HCT116 (cell line): Measurements from ENCODE around the gene MTSS2. TPM values are rescaled to one million over a fixed set of nuclear protein-coding genes. Genes with fewer than 3 reads are reported as not detected.

Experiments
- ATAC-seq: fragments of 200-7000 bp; cut with Tn5 transposase; 2 replicates; pipeline ENCODE4 v1.9.1; 2020; ENCODE audit warnings: mild to moderate bottlenecking, moderate library complexity
- BruUV-seq: library from RNA; stranded (reverse); fragments of 400-500 nt; replicated peaks from 2 replicates; lab custom pipeline; 2021; lab: Mats Ljungman, UMichigan
- CTCF ChIA-PET: fragments of 300-600 bp; sonication (Branson Sonifier 250); formaldehyde crosslinking; loops from one replicate; lab custom pipeline; 2021; ENCODE audit warnings: antibody characterized with exemption; lab: Charles Lee
- POLR2A ChIA-PET: fragments of 300-600, 350-600 bp; sonication (Branson Sonifier 250); formaldehyde crosslinking; loops from one replicate; lab custom pipeline; 2021; ENCODE audit warnings: antibody characterized with exemption; lab: Charles Lee
- RAD21 ChIA-PET, 2 experiments: fragments of 300-600 bp; sonication (Branson Sonifier 250); formaldehyde crosslinking; loops; one replicate each; lab custom pipeline; 2023; ENCODE audit warnings: low total read pairs in 2 of 2; ENCODE audit not compliant: uncharacterized antibody in 2 of 2, unreplicated experiment in 2 of 2, low non-redundant PET in 1 of 2; lab: Charles Lee
- DNase-seq: peaks from one replicate; pipeline ENCODE4 v3.0.0-alpha.2; 2010; ENCODE audit warnings: low read depth, low spot score
- H2AFZ ChIP-seq: fragments of 200-600 bp; shearing (Covaris generic), sonication (generic); 2 replicates; pipeline ENCODE4 v1.6.1; 2017; ENCODE audit warnings: low read depth, mixed run types, mixed read lengths, antibody characterized with exemption, low read length; ENCODE audit not compliant: poor library complexity, severe bottlenecking
- H3K27ac ChIP-seq: 2 replicates; pipeline ENCODE4 v1.5.1; 2012; ENCODE audit warnings: low read depth, low read length
- H3K27me3 ChIP-seq: fragments of 200-600 bp; sonication (generic); 2 replicates; pipeline ENCODE4 v1.6.1; 2016; ENCODE audit warnings: mixed run types, low read length, mixed read lengths; ENCODE audit not compliant: insufficient read depth
- H3K36me3 ChIP-seq, 2 experiments: fragments of 200-500 bp in 1 of 2; fragments of 200-600 bp in 1 of 2; sonication (Bioruptor generic) in 1 of 2; sonication (generic) in 1 of 2; 2 replicates each; pipeline versions ENCODE4 v1.5.1 to v1.6.1; 2014 to 2016; ENCODE audit warnings: low read length in 2 of 2, inconsistent platforms in 1 of 2, mixed read lengths in 1 of 2, mixed run types in 1 of 2; ENCODE audit not compliant: insufficient read depth in 2 of 2, control insufficient read depth in 1 of 2
- H3K4me1 ChIP-seq, 2 experiments: fragments of 200-600 bp in 1 of 2; sonication (generic) in 1 of 2; 2 replicates each; pipeline versions ENCODE4 v1.5.1 to v1.6.1; 2012 to 2017; ENCODE audit warnings: low read length in 2 of 2, inconsistent platforms in 1 of 2, mild to moderate bottlenecking in 1 of 2, mixed read lengths in 1 of 2, mixed run types in 1 of 2, moderate library complexity in 1 of 2; ENCODE audit not compliant: insufficient read depth in 2 of 2, control insufficient read depth in 1 of 2
- H3K4me2 ChIP-seq: fragments of 200-600 bp; sonication (generic); 2 replicates; pipeline ENCODE4 v1.6.1; 2017; ENCODE audit warnings: mixed run types, low read length, mixed read lengths
- H3K4me3 ChIP-seq, 2 experiments: fragments of 200-600 bp in 1 of 2; sonication (generic) in 1 of 2; replicated peaks in 1 of 2; 2 replicates each; pipeline ENCODE4 v1.5.1; 2011 to 2016; ENCODE audit warnings: low read length in 2 of 2, control low read depth in 1 of 2, low read depth in 1 of 2, mild to moderate bottlenecking in 1 of 2, mixed read lengths in 1 of 2, mixed run types in 1 of 2
- H3K79me2 ChIP-seq: fragments of 200-600 bp; sonication (generic); 2 replicates; pipeline ENCODE4 v1.6.1; 2017; ENCODE audit warnings: mild to moderate bottlenecking, mixed run types, low read length, moderate library complexity, mixed read lengths; ENCODE audit not compliant: insufficient read depth
- H3K9ac ChIP-seq: fragments of 200-600 bp; sonication (generic); 2 replicates; pipeline ENCODE4 v1.6.1; 2016; ENCODE audit warnings: low read length, mixed read lengths
- H3K9me2 ChIP-seq: fragments of 200-600 bp; sonication (generic), shearing (Covaris generic); 2 replicates; pipeline ENCODE4 v1.6.1; 2017; ENCODE audit warnings: mixed run types, mild to moderate bottlenecking, moderate library complexity; ENCODE audit not compliant: insufficient read depth
- H3K9me3 ChIP-seq, 2 experiments: fragments of 200-500 bp in 1 of 2; fragments of 200-600 bp in 1 of 2; sonication (Bioruptor generic) in 1 of 2; sonication (generic) in 1 of 2; 2 replicates each; pipeline ENCODE4 v1.6.1; 2014 to 2017; ENCODE audit warnings: low read length in 2 of 2, mixed read lengths in 2 of 2, inconsistent platforms in 1 of 2, low read depth in 1 of 2, mild to moderate bottlenecking in 1 of 2, mixed run types in 1 of 2, moderate library complexity in 1 of 2; ENCODE audit not compliant: control insufficient read depth in 1 of 2, insufficient read depth in 1 of 2
- H4K20me1 ChIP-seq: fragments of 200-600 bp; sonication (generic), shearing (Covaris generic); 2 replicates; pipeline ENCODE4 v1.6.1; 2017; ENCODE audit warnings: mixed run types, mild to moderate bottlenecking, moderate library complexity; ENCODE audit not compliant: insufficient read depth
- CBX3 ChIP-seq: IDR thresholded peaks from 2 replicates; pipeline ENCODE4 v1.6.1; 2012; ENCODE audit warnings: low read depth
- CEBPB ChIP-seq: IDR thresholded peaks from 2 replicates; pipeline ENCODE4 v1.6.1; 2012; ENCODE audit warnings: low read depth
- EGR1 ChIP-seq: IDR thresholded peaks from 2 replicates; pipeline ENCODE4 v1.6.1; 2012; ENCODE audit warnings: low read depth
- ELF1 ChIP-seq: IDR thresholded peaks from 2 replicates; pipeline ENCODE4 v1.6.1; 2012; ENCODE audit warnings: low read depth, borderline replicate concordance
- EZH2 ChIP-seq: fragments of 200-600 bp; sonication (generic); IDR thresholded peaks from 2 replicates; pipeline ENCODE4 v1.6.1; 2017; ENCODE audit warnings: antibody characterized with exemption, mixed run types
- EZH2phosphoT487 ChIP-seq: fragments of 200-600 bp; IDR thresholded peaks from 2 replicates; pipeline ENCODE4 v1.6.1; 2018; ENCODE audit warnings: antibody characterized with exemption, borderline replicate concordance
- FOSL1 ChIP-seq: IDR thresholded peaks from 2 replicates; pipeline ENCODE4 v1.6.1; 2012; ENCODE audit warnings: low read depth
- JUND ChIP-seq: IDR thresholded peaks from 2 replicates; pipeline ENCODE4 v1.6.1; 2012
- POLR2A ChIP-seq: IDR thresholded peaks from 2 replicates; pipeline ENCODE4 v1.7.0; 2011; ENCODE audit warnings: borderline replicate concordance; ENCODE audit not compliant: insufficient read depth, insufficient read length; ENCODE audit errors: extremely low read depth
- POLR2AphosphoS5 ChIP-seq: IDR thresholded peaks from 2 replicates; pipeline ENCODE4 v1.6.1; 2011; ENCODE audit warnings: mild to moderate bottlenecking, low read depth, low read length, moderate library complexity
- RAD21 ChIP-seq: IDR thresholded peaks from 2 replicates; pipeline ENCODE4 v1.6.1; 2012; ENCODE audit warnings: low read depth, mild to moderate bottlenecking
- SP1 ChIP-seq: IDR thresholded peaks from 2 replicates; pipeline ENCODE4 v1.6.1; 2012; ENCODE audit warnings: low read depth
- SRF ChIP-seq: IDR thresholded peaks from 2 replicates; pipeline ENCODE4 v1.6.1; 2012; ENCODE audit warnings: low read depth
- TCF7L2 ChIP-seq: IDR thresholded peaks from 2 replicates; pipeline ENCODE4 v1.7.0; 2011; ENCODE audit warnings: borderline replicate concordance, inconsistent platforms; ENCODE audit not compliant: insufficient read depth, insufficient read length; ENCODE audit errors: extremely low read depth
- ZBTB33 ChIP-seq: IDR thresholded peaks from 2 replicates; pipeline ENCODE4 v1.6.1; 2011; ENCODE audit warnings: mild to moderate bottlenecking, low read length, moderate library complexity; ENCODE audit not compliant: insufficient replicate concordance; ENCODE audit errors: extremely low read depth
- ZFX ChIP-seq: fragments of 450-650 bp; IDR thresholded peaks from 2 replicates; pipeline ENCODE4 v1.6.1; 2017
- ZNF274 ChIP-seq: fragments of 200-500 bp; sonication (Bioruptor generic); IDR thresholded peaks from 2 replicates; pipeline ENCODE4 v1.6.1; 2014; ENCODE audit warnings: mild to moderate bottlenecking, low read depth, low read length, inconsistent platforms
- intact Hi-C: fragments of 100-400 bp; cut with micrococcal nuclease; formaldehyde crosslinking; loops from 2 replicates; pipeline ENCODE4 v1.10.0; 2022
- total RNA-seq: library from RNA; stranded (reverse); gene quantifications from one replicate; pipeline ENCODE4 v1.2.1, GENCODE V29; 2021; ENCODE audit not compliant: unreplicated experiment
- TF ChIP-seq, protein P1 (sequence below): IDR thresholded peaks from 2 replicates; pipeline ENCODE4 v1.6.1; 2012; ENCODE audit warnings: low read depth

Gene MTSS2
- total RNA-seq, 1 experiment from 2014 or later = 41.8 TPM

DNA sequence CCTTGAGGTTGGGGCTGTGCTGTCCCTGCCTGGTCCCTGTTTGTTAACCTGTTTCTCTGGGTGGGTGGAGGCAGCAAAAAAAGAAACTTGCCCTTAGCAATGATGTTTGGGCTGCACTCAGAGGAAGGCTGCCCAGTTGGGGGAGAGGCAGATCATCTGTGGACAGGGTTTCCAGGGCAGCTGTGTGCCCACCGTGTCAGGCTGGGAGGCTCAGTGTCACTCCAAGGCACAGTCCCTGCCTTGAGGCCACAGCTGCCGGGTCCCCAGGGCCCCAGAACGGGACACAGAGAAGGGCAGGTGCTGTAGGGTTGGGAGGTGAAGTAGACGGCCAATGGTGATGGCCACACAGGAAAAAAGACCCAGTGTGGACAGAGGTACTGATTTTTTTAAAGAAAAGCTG, 35.6 kb downstream of the MTSS2 start:
- Histone ChIP-seq H3K27ac (no peak overlapping the region), H3K27me3 (no peaks in the 10 kb centered on the region), H3K9ac (no peak overlapping the region), H3K9me2 (no peaks in the 10 kb centered on the region), H4K20me1 (no peaks in the 10 kb centered on the region), H3K36me3 (no peaks in the 10 kb centered on the region), H3K4me2 (no peak overlapping the region), H3K4me3 (no peak overlapping the region), H3K79me2 (no peaks in the 10 kb centered on the region), H3K4me1 (peaks cover 0 to 8% of the 10 kb centered on the region in 2 experiments; a peak in 2 of 4 replicates), H3K9me3 (no peaks in the 10 kb centered on the region), H2AFZ (no peak overlapping the region)
- ChIA-PET POLR2A (no interaction called here), RAD21 (no interaction called here), CTCF (interaction anchor here (1.6 kb wide), 1 partner anchor 121 kb away, joined by 3 read pairs; no protein-coding TSS in a partner anchor)
- DNase-seq (no peak), ATAC-seq (no peak)
- intact Hi-C loops = loop anchor here (5.0 to 10.0 kb wide), 3 partner anchors 125 to 853 kb away; partner anchors contain the start of genes COG4 and SF3B3
- no peak for TF ChIP-seq ZNF274
- TF ChIP-seq POLR2AphosphoS5 = no peak
- no peak for TF ChIP-seq EZH2
- no TSS peak for BruUV-seq

GRCh38 chr16:70649300-70649699, 36.6 kb downstream of the MTSS2 start:
- BruUV-seq = no TSS peak
- intact Hi-C loops = no loop called here
- H3K27me3 ChIP-seq = no peaks in the 10 kb centered on the region
- no peak overlapping the region for H3K4me2 ChIP-seq
- H3K27ac ChIP-seq = no peak overlapping the region
- H3K79me2 ChIP-seq = no peaks in the 10 kb centered on the region
- no peaks in the 10 kb centered on the region for H3K9me3 ChIP-seq
- H3K4me3 ChIP-seq = no peak overlapping the region
- CTCF ChIA-PET = no interaction called here
- H3K9me2 ChIP-seq = no peaks in the 10 kb centered on the region
- DNase-seq (no peak), ATAC-seq (no peak)
- POLR2A ChIA-PET = no interaction called here
- H3K4me1 ChIP-seq = peaks cover 0 to 8% of the 10 kb centered on the region in 2 experiments; a peak in 2 of 4 replicates
- RAD21 ChIA-PET = no interaction called here
- no peak overlapping the region for H3K9ac ChIP-seq
- no peak overlapping the region for H2AFZ ChIP-seq
- H3K36me3 ChIP-seq = no peaks in the 10 kb centered on the region
- H4K20me1 ChIP-seq = no peaks in the 10 kb centered on the region
- TF ChIP-seq FOSL1 (no peak), ZFX (no peak), POLR2A (no peak), RAD21 (no peak), TCF7L2 (no peak), SRF (no peak), ZBTB33 (no peak), POLR2AphosphoS5 (no peak), CEBPB (no peak), ELF1 (no peak), CBX3 (no peak), EGR1 (no peak), EZH2phosphoT487 (no peak), SP1 (no peak), JUND (no peak), ZNF274 (no peak)
- TF ChIP-seq, protein P1, sequence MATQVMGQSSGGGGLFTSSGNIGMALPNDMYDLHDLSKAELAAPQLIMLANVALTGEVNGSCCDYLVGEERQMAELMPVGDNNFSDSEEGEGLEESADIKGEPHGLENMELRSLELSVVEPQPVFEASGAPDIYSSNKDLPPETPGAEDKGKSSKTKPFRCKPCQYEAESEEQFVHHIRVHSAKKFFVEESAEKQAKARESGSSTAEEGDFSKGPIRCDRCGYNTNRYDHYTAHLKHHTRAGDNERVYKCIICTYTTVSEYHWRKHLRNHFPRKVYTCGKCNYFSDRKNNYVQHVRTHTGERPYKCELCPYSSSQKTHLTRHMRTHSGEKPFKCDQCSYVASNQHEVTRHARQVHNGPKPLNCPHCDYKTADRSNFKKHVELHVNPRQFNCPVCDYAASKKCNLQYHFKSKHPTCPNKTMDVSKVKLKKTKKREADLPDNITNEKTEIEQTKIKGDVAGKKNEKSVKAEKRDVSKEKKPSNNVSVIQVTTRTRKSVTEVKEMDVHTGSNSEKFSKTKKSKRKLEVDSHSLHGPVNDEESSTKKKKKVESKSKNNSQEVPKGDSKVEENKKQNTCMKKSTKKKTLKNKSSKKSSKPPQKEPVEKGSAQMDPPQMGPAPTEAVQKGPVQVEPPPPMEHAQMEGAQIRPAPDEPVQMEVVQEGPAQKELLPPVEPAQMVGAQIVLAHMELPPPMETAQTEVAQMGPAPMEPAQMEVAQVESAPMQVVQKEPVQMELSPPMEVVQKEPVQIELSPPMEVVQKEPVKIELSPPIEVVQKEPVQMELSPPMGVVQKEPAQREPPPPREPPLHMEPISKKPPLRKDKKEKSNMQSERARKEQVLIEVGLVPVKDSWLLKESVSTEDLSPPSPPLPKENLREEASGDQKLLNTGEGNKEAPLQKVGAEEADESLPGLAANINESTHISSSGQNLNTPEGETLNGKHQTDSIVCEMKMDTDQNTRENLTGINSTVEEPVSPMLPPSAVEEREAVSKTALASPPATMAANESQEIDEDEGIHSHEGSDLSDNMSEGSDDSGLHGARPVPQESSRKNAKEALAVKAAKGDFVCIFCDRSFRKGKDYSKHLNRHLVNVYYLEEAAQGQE = no peak
